HG02588 (cell line): ENCODE measurements around the gene PDCD4.
"Not testable (repeated sequence)": the region's sequence is repeated elsewhere in the genome, so short reads cannot be mapped to it uniquely, and the experiment has no call there.

Experiments used
- ATAC-seq: cut with Tn5 transposase; IDR thresholded peaks from one replicate; pipeline ENCODE4 v1.9.1; 2021; ENCODE audit warnings: mild to moderate bottlenecking, moderate library complexity; ENCODE audit not compliant: unreplicated experiment

The PDCD4 gene

GRCh38 chr10:110880012-110880411 is 8.3 kb downstream of the PDCD4 start:
- ATAC-seq, result no peak

GRCh38 chr10:110881247-110881646 is 9.5 kb downstream of the PDCD4 start:
- ATAC-seq, result no peak

GRCh38 chr10:110881905-110882304 is 10.2 kb downstream of the PDCD4 start:
- no peak for ATAC-seq

GRCh38 chr10:110883924-110884323 is 12.2 kb downstream of the PDCD4 start:
- no peak for ATAC-seq

- no peak for ATAC-seq
These were observed 14.4 kb downstream of the PDCD4 start for GRCh38 chr10:110885932-110886674.

GRCh38 chr10:110887560-110887959 is 15.8 kb downstream of the PDCD4 start:
- no peak for ATAC-seq

- no peak for ATAC-seq
These were observed 21.0 kb downstream of the PDCD4 start for GRCh38 chr10:110892602-110893288.

- ATAC-seq, result no peak
These were observed 21.9 kb downstream of the PDCD4 start for GRCh38 chr10:110893559-110894179.

GRCh38 chr10:110897184-110897583 is 25.5 kb downstream of the PDCD4 start:
- no peak for ATAC-seq

- ATAC-seq, result no peak
These were observed 26.7 kb downstream of the PDCD4 start for GRCh38 chr10:110898391-110898790.

GRCh38 chr10:110900983-110901382 is 29.3 kb downstream of the PDCD4 start:
- ATAC-seq, result no peak

- ATAC-seq, result no peak
These were observed 30.5 kb downstream of the PDCD4 start for GRCh38 chr10:110901954-110902819.

GRCh38 chr10:110903280-110904278 is 31.9 kb downstream of the PDCD4 start:
- no peak for ATAC-seq

- no peak for ATAC-seq
These were observed 38.4 kb downstream of the PDCD4 start for GRCh38 chr10:110910138-110910537.

GRCh38 chr10:110912374-110912773 is 40.6 kb downstream of the PDCD4 start:
- ATAC-seq, result no peak

- ATAC-seq, result no peak
These were observed 42.7 kb downstream of the PDCD4 start for GRCh38 chr10:110914431-110914830.

- no peak for ATAC-seq
These were observed 43.3 kb downstream of the PDCD4 start for GRCh38 chr10:110915035-110915434.

- ATAC-seq, result not testable (repeated sequence)
These were observed 43.9 kb downstream of the PDCD4 start for GRCh38 chr10:110915600-110915999.

- ATAC-seq, result no peak
These were observed 45.0 kb downstream of the PDCD4 start for GRCh38 chr10:110916554-110917346.
